ENCODE measurements around the gene EVX2.

EVX2 gene

GRCh38 chr2:176126929-176127773 lies 43.4 kb upstream of the EVX2 start:
- no peak overlapping the region for H3K4me3 ChIP-seq (replicated peaks; ENCODE audit: low read depth, low read length)
- H3K36me3 ChIP-seq (ENCODE audit: control insufficient read depth, insufficient read depth, low read length) = no peaks in the 10 kb centered on the region
- no peak for DNase-seq (ENCODE audit: extremely low read depth, insufficient read length)
- peak; percentile 63 for TF ChIP-seq CTCF (IDR thresholded peaks at IDR 0.05; ENCODE audit: insufficient read depth, low read length, poor library complexity, severe bottlenecking)
- peaks cover 2% of the 10 kb centered on the region; the same call in 1 of the 2 replicates for H3K27me3 ChIP-seq (replicated peaks; ENCODE audit: control insufficient read depth, insufficient read depth, low read length)

GRCh38 chr2:176125772-176126054 lies 42.0 kb upstream of the EVX2 start:
- TF ChIP-seq CTCF (IDR thresholded peaks at IDR 0.05; ENCODE audit: insufficient read depth, low read length, poor library complexity, severe bottlenecking) = no peak
- Histone ChIP-seq H3K4me3 (replicated peaks; ENCODE audit: low read depth, low read length) (no peak overlapping the region), H3K27me3 (replicated peaks; ENCODE audit: control insufficient read depth, insufficient read depth, low read length) (peaks cover 2% of the 10 kb centered on the region), H3K36me3 (ENCODE audit: control insufficient read depth, insufficient read depth, low read length) (no peaks in the 10 kb centered on the region)
- DNase-seq (ENCODE audit: extremely low read depth, insufficient read length) = no peak

- H3K36me3 ChIP-seq (ENCODE audit: control insufficient read depth, insufficient read depth, low read length) = no peaks in the 10 kb centered on the region
These were observed 41.4 kb upstream of the EVX2 start for GRCh38 chr2:176124947-176125771.

GRCh38 chr2:176124110-176124946 lies 40.6 kb upstream of the EVX2 start:
- H3K36me3 ChIP-seq (ENCODE audit: control insufficient read depth, insufficient read depth, low read length) = no peaks in the 10 kb centered on the region
- H3K4me3 ChIP-seq (replicated peaks; ENCODE audit: low read depth, low read length) = no peak overlapping the region
- DNase-seq (ENCODE audit: extremely low read depth, insufficient read length) = no peak
- peaks cover 3% of the 10 kb centered on the region for H3K27me3 ChIP-seq (replicated peaks; ENCODE audit: control insufficient read depth, insufficient read depth, low read length)
- TF ChIP-seq CTCF (IDR thresholded peaks at IDR 0.05; ENCODE audit: insufficient read depth, low read length, poor library complexity, severe bottlenecking) = no peak

More at GRCh38 chr2:176124947-176125771, 41.4 kb upstream of the EVX2 start:
- no peak for TF ChIP-seq CTCF (IDR thresholded peaks at IDR 0.05; ENCODE audit: insufficient read depth, low read length, poor library complexity, severe bottlenecking)
- H3K4me3 ChIP-seq (replicated peaks; ENCODE audit: low read depth, low read length) = no peak overlapping the region
- DNase-seq (ENCODE audit: extremely low read depth, insufficient read length) = no peak
- H3K27me3 ChIP-seq (replicated peaks; ENCODE audit: control insufficient read depth, insufficient read depth, low read length) = peaks cover 3% of the 10 kb centered on the region

GRCh38 chr2:176123411-176124109 lies 39.8 kb upstream of the EVX2 start:
- no peak for DNase-seq (ENCODE audit: extremely low read depth, insufficient read length)
- no peaks in the 10 kb centered on the region for H3K36me3 ChIP-seq (ENCODE audit: control insufficient read depth, insufficient read depth, low read length)
- no peak for TF ChIP-seq CTCF (IDR thresholded peaks at IDR 0.05; ENCODE audit: insufficient read depth, low read length, poor library complexity, severe bottlenecking)
- no peak overlapping the region for H3K4me3 ChIP-seq (replicated peaks; ENCODE audit: low read depth, low read length)
- H3K27me3 ChIP-seq (replicated peaks; ENCODE audit: control insufficient read depth, insufficient read depth, low read length) = peaks cover 3% of the 10 kb centered on the region
